Neutrophil (primary cell): ENCODE results near the gene GNG2.

Experiments
- H3K27ac ChIP-seq: fragments of 200-600 bp; sonication (generic); 2 replicates; pipeline ENCODE4 v1.5.1; 2016; ENCODE audit warnings: mild to moderate bottlenecking, moderate library complexity
- H3K27me3 ChIP-seq: fragments of 200-600 bp; sonication (generic); 2 replicates; pipeline ENCODE4 v1.6.0; 2016; ENCODE audit warnings: mild to moderate bottlenecking
- H3K36me3 ChIP-seq: fragments of 200-600 bp; sonication (generic); 2 replicates; pipeline ENCODE4 v1.5.1; 2017
- H3K4me1 ChIP-seq, 2 experiments: fragments of 200-600 bp in 1 of 2; sonication (generic) in 1 of 2; 1 replicate in 1 of 2; 2 replicates in 1 of 2; pipeline versions ENCODE4 v1.5.1 to v1.6.1; 2013 to 2016; ENCODE audit warnings: low read depth in 1 of 2, low read length in 1 of 2, mild to moderate bottlenecking in 1 of 2, moderate library complexity in 1 of 2; ENCODE audit not compliant: control insufficient read depth in 1 of 2, insufficient read depth in 1 of 2
- H3K4me3 ChIP-seq, 2 experiments: fragments of 200-600 bp in 1 of 2; sonication (generic) in 1 of 2; 1 replicate in 1 of 2; 2 replicates in 1 of 2; pipeline ENCODE4 v1.5.1; 2013 to 2016; ENCODE audit warnings: low read depth in 1 of 2, low read length in 1 of 2, mild to moderate bottlenecking in 1 of 2, moderate library complexity in 1 of 2
- H3K9me3 ChIP-seq: fragments of 200-600 bp; sonication (generic); 2 replicates; pipeline ENCODE4 v1.5.1; 2016
- CTCF ChIP-seq: fragments of 200-600 bp; sonication (generic); IDR thresholded peaks from 2 replicates; pipeline ENCODE4 v1.5.1; 2016; ENCODE audit warnings: antibody characterized with exemption

GNG2 gene

GRCh38 chr14:51999084-51999483 lies 138.7 kb downstream of the GNG2 start:
- no peaks in the 10 kb centered on the region for H3K27me3 ChIP-seq
- H3K36me3 ChIP-seq: peaks cover 65% of the 10 kb centered on the region
- H3K9me3 ChIP-seq: no peaks in the 10 kb centered on the region
- no peak overlapping the region for H3K4me3 ChIP-seq
- H3K4me1 ChIP-seq: no peaks in the 10 kb centered on the region
- H3K27ac ChIP-seq: no peak overlapping the region
- TF ChIP-seq CTCF: no peak

- Histone ChIP-seq H3K36me3 (peaks cover 65% of the 10 kb centered on the region), H3K27ac (no peak overlapping the region), H3K4me1 (no peaks in the 10 kb centered on the region), H3K9me3 (no peaks in the 10 kb centered on the region), H3K4me3 (no peak overlapping the region), H3K27me3 (no peaks in the 10 kb centered on the region)
- no peak for TF ChIP-seq CTCF
Measured at GRCh38 chr14:52000019-52000582, 139.7 kb downstream of the GNG2 start.

GRCh38 chr14:52000696-52001095 lies 140.3 kb downstream of the GNG2 start:
- Histone ChIP-seq H3K9me3 (no peaks in the 10 kb centered on the region), H3K27me3 (no peaks in the 10 kb centered on the region), H3K4me1 (no peaks in the 10 kb centered on the region), H3K27ac (no peak overlapping the region), H3K4me3 (no peak overlapping the region), H3K36me3 (peaks cover 71% of the 10 kb centered on the region)
- TF ChIP-seq CTCF: no peak

- Histone ChIP-seq H3K27me3 (no peaks in the 10 kb centered on the region), H3K9me3 (no peaks in the 10 kb centered on the region), H3K27ac (no peak overlapping the region), H3K4me3 (no peak overlapping the region), H3K36me3 (peaks cover 89% of the 10 kb centered on the region), H3K4me1 (no peaks in the 10 kb centered on the region)
- no peak for TF ChIP-seq CTCF
Measured at GRCh38 chr14:52002542-52002941, 142.1 kb downstream of the GNG2 start.

GRCh38 chr14:52003324-52003723 lies 142.9 kb downstream of the GNG2 start:
- no peaks in the 10 kb centered on the region for H3K27me3 ChIP-seq
- H3K36me3 ChIP-seq: peaks cover 90% of the 10 kb centered on the region
- no peaks in the 10 kb centered on the region for H3K4me1 ChIP-seq
- H3K9me3 ChIP-seq: no peaks in the 10 kb centered on the region
- H3K4me3 ChIP-seq: no peak overlapping the region
- H3K27ac ChIP-seq: no peak overlapping the region
- no peak for TF ChIP-seq CTCF

GRCh38 chr14:52005625-52006024 lies 145.2 kb downstream of the GNG2 start:
- Histone ChIP-seq H3K27me3 (no peaks in the 10 kb centered on the region), H3K4me3 (no peak overlapping the region), H3K27ac (no peak overlapping the region), H3K36me3 (peaks cover 100% of the 10 kb centered on the region), H3K4me1 (no peaks in the 10 kb centered on the region), H3K9me3 (no peaks in the 10 kb centered on the region)
- no peak for TF ChIP-seq CTCF
